CD8-positive, alpha-beta memory T cell (primary cell): ENCODE data around the gene ADGRB3. TPM values are rescaled to one million over a fixed set of nuclear protein-coding genes. Genes with fewer than 3 reads are reported as not detected.
"Not testable (repeated sequence)": the region's sequence is repeated elsewhere in the genome, so short reads cannot be mapped to it uniquely, and the experiment has no call there.

Experiments used
- CTCF ChIA-PET: fragments of 350-600 bp; sonication (Branson Sonifier 250); formaldehyde crosslinking; loops from one replicate; lab custom pipeline; 2021; ENCODE audit warnings: antibody characterized with exemption; lab: Charles Lee
- POLR2A ChIA-PET: fragments of 350-600 bp; sonication (Branson Sonifier 250); formaldehyde crosslinking; loops from one replicate; lab custom pipeline; 2021; ENCODE audit warnings: antibody characterized with exemption; lab: Charles Lee
- DNase-seq, 5 donors: peaks; one replicate each; pipeline versions ENCODE4 v3.0.0 to v3.0.0-alpha.2; 2020 to 2022; ENCODE audit warnings: mixed read lengths in 1 of 5
- H3K27ac ChIP-seq: one replicate; pipeline ENCODE4 v1.7.0; 2013; ENCODE audit warnings: low read depth, mild to moderate bottlenecking, low read length, moderate library complexity
- H3K27me3 ChIP-seq: 2 replicates; pipeline ENCODE4 v1.7.0; 2013; ENCODE audit warnings: low read length, mild to moderate bottlenecking; ENCODE audit not compliant: insufficient read depth, poor library complexity, severe bottlenecking
- H3K36me3 ChIP-seq: 2 replicates; pipeline ENCODE4 v1.7.0; 2013; ENCODE audit warnings: mild to moderate bottlenecking, low read length, moderate library complexity; ENCODE audit not compliant: insufficient read depth
- H3K4me1 ChIP-seq: 2 replicates; pipeline ENCODE4 v1.7.0; 2013; ENCODE audit warnings: mild to moderate bottlenecking, low read length, moderate library complexity; ENCODE audit not compliant: insufficient read depth
- H3K4me3 ChIP-seq: 2 replicates; pipeline ENCODE4 v1.7.0; 2013; ENCODE audit warnings: mild to moderate bottlenecking, low read length
- H3K9me3 ChIP-seq: 2 replicates; pipeline ENCODE4 v1.7.0; 2013; ENCODE audit warnings: mild to moderate bottlenecking, low read length
- H3K27ac Mint-ChIP-seq, 8 donors: one replicate each; pipeline ENCODE4 v1.8.0; 2020 to 2021; ENCODE audit warnings: mixed read lengths in 8 of 8, mild to moderate bottlenecking in 6 of 8, inconsistent platforms in 3 of 8, moderate library complexity in 3 of 8
- H3K27me3 Mint-ChIP-seq, 2 donors: one replicate each; pipeline ENCODE4 v1.8.0; 2020 to 2021; ENCODE audit warnings: mixed read lengths in 2 of 2, mild to moderate bottlenecking in 1 of 2, moderate library complexity in 1 of 2
- H3K36me3 Mint-ChIP-seq, 3 donors: one replicate each; pipeline ENCODE4 v1.8.0; 2020 to 2021; ENCODE audit warnings: mixed read lengths in 3 of 3, inconsistent platforms in 1 of 3, mild to moderate bottlenecking in 1 of 3
- H3K4me1 Mint-ChIP-seq, 3 donors: one replicate each; pipeline ENCODE4 v1.8.0; 2020 to 2021; ENCODE audit warnings: mixed read lengths in 3 of 3, inconsistent platforms in 1 of 3, mild to moderate bottlenecking in 1 of 3
- H3K4me3 Mint-ChIP-seq, 7 donors: one replicate each; pipeline ENCODE4 v1.8.0; 2020 to 2021; ENCODE audit warnings: mixed read lengths in 7 of 7, mild to moderate bottlenecking in 6 of 7, moderate library complexity in 4 of 7, inconsistent platforms in 2 of 7
- H3K9me3 Mint-ChIP-seq, 5 donors: one replicate each; pipeline ENCODE4 v1.8.0; 2020 to 2022; ENCODE audit warnings: mixed read lengths in 5 of 5, mild to moderate bottlenecking in 3 of 5, moderate library complexity in 2 of 5, inconsistent platforms in 1 of 5
- polyA plus RNA-seq: library from polyadenylated mRNA; unstranded; fragments of 300-500 nt; fragmentation: Illumina TruSeq; gene quantifications from one replicate; pipeline ENCODE4 v1.2.3, GENCODE V29; 2021
- total RNA-seq, 2 experiments: library from RNA; stranded (reverse); gene quantifications; one replicate each; pipeline ENCODE4 v1.2.3, GENCODE V29; 2021

The ADGRB3 gene
- total and polyA plus RNA-seq, 3 experiments from 2014 or later = not detected

DNA sequence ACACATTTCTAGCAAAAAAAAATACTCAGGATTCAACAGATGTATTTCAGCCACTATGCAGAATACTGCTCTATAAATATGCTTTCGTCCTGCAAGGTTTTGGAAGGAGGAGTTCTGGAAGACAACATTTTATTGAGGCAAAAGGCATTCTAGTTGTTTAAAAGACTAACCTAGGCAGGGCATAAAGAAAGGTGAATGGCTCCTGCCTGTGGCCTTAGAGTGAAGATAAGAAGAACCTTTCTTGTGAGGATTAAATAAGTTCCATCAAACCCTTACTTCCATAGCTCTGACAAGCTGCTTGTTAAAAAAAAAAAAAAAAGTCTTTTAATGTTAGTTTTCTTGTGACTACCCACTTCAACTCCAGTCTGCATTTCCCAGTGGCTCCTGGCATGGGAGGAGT, 139.8 kb downstream of the ADGRB3 start:
- Histone ChIP-seq H3K27me3 (no peaks in the 10 kb centered on the region), H3K9me3 (no peaks in the 10 kb centered on the region), H3K36me3 (no peaks in the 10 kb centered on the region), H3K4me3 (no peak overlapping the region), H3K27ac (no peak overlapping the region), H3K4me1 (no peaks in the 10 kb centered on the region)
- H3K4me1 Mint-ChIP-seq = no peaks in the 10 kb centered on the region
- no peaks in the 10 kb centered on the region for H3K27me3 Mint-ChIP-seq
- H3K27ac Mint-ChIP-seq = no peak overlapping the region
- POLR2A ChIA-PET = no interaction called here
- H3K9me3 Mint-ChIP-seq = peaks cover 2 to 6% (median 3%) of the 10 kb centered on the region in 5 donors
- CTCF ChIA-PET = interaction anchor here (0.9 kb wide), 1 partner anchor 9 kb away, joined by 4 read pairs; no protein-coding TSS in a partner anchor
- H3K36me3 Mint-ChIP-seq = no peaks in the 10 kb centered on the region
- DNase-seq = no peak
- H3K4me3 Mint-ChIP-seq = no peak overlapping the region

DNA sequence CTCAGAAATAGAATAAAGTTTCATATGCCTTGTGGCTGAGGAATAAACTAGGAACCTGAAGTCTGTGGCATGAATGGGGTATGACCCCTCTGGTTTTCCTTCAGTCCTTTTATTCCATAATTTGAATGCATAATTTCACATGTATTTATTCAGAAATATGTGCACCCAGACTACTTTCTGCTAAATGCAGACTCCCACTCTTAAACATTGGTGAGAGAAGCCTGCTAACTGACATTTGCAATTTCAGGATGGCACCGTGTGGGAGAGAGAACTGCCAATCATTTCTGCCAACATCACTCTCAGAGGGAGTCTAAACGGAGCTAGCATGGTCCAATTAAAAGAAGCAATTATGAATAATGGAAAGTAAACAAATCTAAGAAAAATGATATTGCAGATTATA, 141.3 kb downstream of the ADGRB3 start:
- ChIA-PET POLR2A (no interaction called here), CTCF (no interaction called here)
- H3K9me3 Mint-ChIP-seq = peaks cover 2 to 6% (median 3%) of the 10 kb centered on the region in 5 donors
- no peak overlapping the region for H3K27ac Mint-ChIP-seq
- H3K36me3 Mint-ChIP-seq = no peaks in the 10 kb centered on the region
- no peaks in the 10 kb centered on the region for H3K4me1 Mint-ChIP-seq
- no peak overlapping the region for H3K4me3 ChIP-seq
- no peak overlapping the region for H3K4me3 Mint-ChIP-seq
- H3K27me3 Mint-ChIP-seq = no peaks in the 10 kb centered on the region
- DNase-seq = no peak
- no peaks in the 10 kb centered on the region for H3K36me3 ChIP-seq
- H3K27me3 ChIP-seq = no peaks in the 10 kb centered on the region
- H3K27ac ChIP-seq = no peak overlapping the region
- no peaks in the 10 kb centered on the region for H3K4me1 ChIP-seq
- H3K9me3 ChIP-seq = no peaks in the 10 kb centered on the region

DNA sequence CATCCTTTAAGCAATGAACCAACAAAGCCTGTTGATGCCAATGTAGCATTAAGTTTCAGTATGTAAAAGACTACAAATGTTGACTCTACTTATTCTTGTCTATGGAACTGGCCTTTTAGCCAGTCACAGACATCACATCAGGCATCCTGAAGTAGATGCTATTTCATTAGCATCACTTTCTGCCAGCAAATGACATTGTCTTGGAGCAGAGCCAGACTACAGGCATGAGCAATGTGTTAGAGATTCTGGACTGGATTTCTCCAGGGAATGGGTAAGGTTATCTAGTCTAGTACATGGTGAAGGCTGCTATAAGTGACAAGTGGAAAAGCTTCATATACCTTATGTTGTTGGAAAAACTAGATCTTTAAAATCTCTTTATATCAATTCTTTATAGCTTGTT, 142.9 kb downstream of the ADGRB3 start:
- POLR2A ChIA-PET = no interaction called here
- no peak overlapping the region for H3K4me3 ChIP-seq
- no peak overlapping the region for H3K27ac Mint-ChIP-seq
- no peaks in the 10 kb centered on the region for H3K4me1 Mint-ChIP-seq
- H3K4me3 Mint-ChIP-seq = no peak overlapping the region
- H3K4me1 ChIP-seq = no peaks in the 10 kb centered on the region
- no peaks in the 10 kb centered on the region for H3K27me3 Mint-ChIP-seq
- H3K9me3 Mint-ChIP-seq = peaks cover 0 to 6% (median 3%) of the 10 kb centered on the region in 5 donors
- H3K9me3 ChIP-seq = no peaks in the 10 kb centered on the region
- no peak for DNase-seq
- H3K27ac ChIP-seq = no peak overlapping the region
- H3K27me3 ChIP-seq = no peaks in the 10 kb centered on the region
- no peaks in the 10 kb centered on the region for H3K36me3 Mint-ChIP-seq
- no peaks in the 10 kb centered on the region for H3K36me3 ChIP-seq
- CTCF ChIA-PET = no interaction called here

DNA sequence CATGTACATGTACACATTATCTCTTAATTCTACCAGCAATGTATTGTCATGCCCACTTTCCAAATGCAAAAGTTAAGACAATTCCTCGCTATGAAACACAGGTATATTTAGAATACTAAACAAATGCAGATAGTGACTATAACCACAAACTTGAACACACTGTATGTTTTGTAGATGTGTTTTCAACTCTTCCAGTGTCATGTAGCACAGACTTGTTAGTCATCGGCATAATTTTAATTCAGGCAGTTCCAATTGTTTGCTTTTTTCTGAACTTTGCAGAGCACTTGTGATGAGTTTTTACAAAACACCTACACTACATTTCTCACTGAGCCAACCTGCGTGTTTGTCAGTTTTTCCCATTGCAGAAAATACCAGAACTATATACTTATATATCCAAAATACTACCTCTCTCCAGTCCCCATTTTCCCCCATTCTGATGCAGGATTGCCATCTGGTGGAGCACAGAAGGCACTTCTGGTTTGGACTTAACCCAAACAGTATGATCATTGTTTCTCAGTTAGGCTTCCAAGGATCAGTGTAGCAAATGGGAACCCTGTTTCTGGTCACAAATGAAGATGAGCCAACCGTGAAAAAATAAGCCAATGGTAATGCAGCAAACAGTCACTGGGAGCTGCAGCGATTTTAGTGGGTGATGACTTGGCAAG, 143.4 kb downstream of the ADGRB3 start:
- no peaks in the 10 kb centered on the region for H3K4me1 Mint-ChIP-seq
- H3K36me3 Mint-ChIP-seq = no peaks in the 10 kb centered on the region
- H3K9me3 Mint-ChIP-seq = peaks cover 0 to 7% (median 3%) of the 10 kb centered on the region in 5 donors
- no peaks in the 10 kb centered on the region for H3K4me1 ChIP-seq
- ChIA-PET POLR2A (no interaction called here), CTCF (no interaction called here)
- H3K27me3 ChIP-seq = no peaks in the 10 kb centered on the region
- no peaks in the 10 kb centered on the region for H3K9me3 ChIP-seq
- H3K4me3 Mint-ChIP-seq = no peak overlapping the region
- no peak for DNase-seq
- no peaks in the 10 kb centered on the region for H3K27me3 Mint-ChIP-seq
- no peak overlapping the region for H3K4me3 ChIP-seq
- no peak overlapping the region for H3K27ac ChIP-seq
- no peaks in the 10 kb centered on the region for H3K36me3 ChIP-seq
- H3K27ac Mint-ChIP-seq = peak overlapping the region in 1 of 8 donors; percentile 16

DNA sequence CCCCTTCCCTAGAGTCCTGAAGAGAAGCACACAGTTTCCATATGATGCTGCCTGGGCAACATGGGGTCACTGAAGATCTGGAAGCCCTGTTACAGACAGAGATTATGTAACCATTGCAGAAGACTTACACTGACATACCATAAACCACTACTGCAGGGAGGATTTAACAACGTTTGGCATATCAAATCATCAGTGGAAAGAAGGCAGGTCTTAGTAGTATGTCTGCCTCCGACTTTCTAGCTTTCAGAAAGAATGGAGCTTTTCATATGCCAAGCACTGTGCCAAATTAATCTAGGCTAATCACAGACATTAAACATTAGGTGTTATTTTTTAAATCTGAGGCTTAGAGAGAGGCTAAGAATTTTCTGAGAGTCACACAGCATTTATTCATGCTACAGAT, 144.3 kb downstream of the ADGRB3 start:
- Mint-ChIP-seq H3K27me3 (no peaks in the 10 kb centered on the region), H3K4me3 (no peak overlapping the region), H3K27ac (no peak overlapping the region), H3K36me3 (no peaks in the 10 kb centered on the region), H3K9me3 (peaks cover 0 to 5% (median 3%) of the 10 kb centered on the region in 5 donors), H3K4me1 (no peaks in the 10 kb centered on the region)
- ChIA-PET CTCF (no interaction called here), POLR2A (no interaction called here)
- Histone ChIP-seq H3K9me3 (no peaks in the 10 kb centered on the region), H3K27ac (no peak overlapping the region), H3K4me3 (no peak overlapping the region), H3K4me1 (no peaks in the 10 kb centered on the region), H3K36me3 (no peaks in the 10 kb centered on the region), H3K27me3 (no peaks in the 10 kb centered on the region)
- no peak for DNase-seq

DNA sequence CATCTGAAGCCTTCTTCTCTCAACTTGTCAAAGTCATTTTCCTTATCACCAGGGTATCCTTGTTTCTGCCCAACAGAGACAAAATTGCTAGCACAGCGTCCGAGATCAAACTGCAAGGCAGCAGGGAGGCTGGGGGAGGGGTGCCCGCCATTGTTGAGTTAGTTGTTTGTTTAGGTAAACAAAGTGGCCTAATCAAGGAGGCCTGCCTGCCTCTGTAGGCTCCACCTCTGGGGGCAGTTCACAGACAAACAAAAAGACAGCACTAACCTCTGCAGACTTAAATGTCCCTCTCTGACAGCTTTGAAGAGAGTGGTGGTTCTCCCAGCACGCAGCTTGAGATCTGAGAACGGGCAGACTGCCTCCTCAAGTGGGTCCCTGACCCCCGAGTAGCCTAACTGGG, 155.0 kb downstream of the ADGRB3 start:
- H3K9me3 ChIP-seq, H3K27me3 Mint-ChIP-seq, H3K9me3 Mint-ChIP-seq, H3K4me3 Mint-ChIP-seq, H3K27me3 ChIP-seq, POLR2A ChIA-PET, H3K36me3 ChIP-seq, H3K4me3 ChIP-seq, H3K27ac Mint-ChIP-seq, H3K4me1 Mint-ChIP-seq, H3K27ac ChIP-seq, DNase-seq, CTCF ChIA-PET, H3K36me3 Mint-ChIP-seq, H3K4me1 ChIP-seq: not testable (repeated sequence)

DNA sequence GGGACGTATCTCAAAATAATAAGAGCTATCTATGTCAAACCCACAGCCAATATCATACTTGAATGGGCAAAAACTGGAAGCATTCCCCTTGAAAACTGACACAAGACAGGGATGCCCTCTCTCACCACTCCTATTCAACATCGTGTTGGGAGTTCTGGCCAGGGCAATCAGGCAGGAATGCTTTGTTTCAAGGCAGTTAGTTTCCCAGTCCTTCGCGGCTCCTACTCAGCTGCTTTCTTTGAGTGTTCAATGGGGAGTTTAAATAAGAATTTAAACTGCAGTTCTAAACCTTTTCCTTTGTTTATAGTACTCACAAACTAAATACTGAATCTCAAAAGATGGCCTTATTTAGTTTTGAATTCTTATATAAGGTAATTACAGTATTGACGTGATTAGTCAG, 179.9 kb downstream of the ADGRB3 start:
- H3K27me3 Mint-ChIP-seq, H3K4me1 Mint-ChIP-seq, H3K4me3 Mint-ChIP-seq, H3K27ac Mint-ChIP-seq, CTCF ChIA-PET, H3K36me3 ChIP-seq, POLR2A ChIA-PET, H3K4me1 ChIP-seq, H3K9me3 ChIP-seq, H3K4me3 ChIP-seq, H3K27me3 ChIP-seq, H3K9me3 Mint-ChIP-seq, H3K27ac ChIP-seq, DNase-seq, H3K36me3 Mint-ChIP-seq: not testable (repeated sequence)

DNA sequence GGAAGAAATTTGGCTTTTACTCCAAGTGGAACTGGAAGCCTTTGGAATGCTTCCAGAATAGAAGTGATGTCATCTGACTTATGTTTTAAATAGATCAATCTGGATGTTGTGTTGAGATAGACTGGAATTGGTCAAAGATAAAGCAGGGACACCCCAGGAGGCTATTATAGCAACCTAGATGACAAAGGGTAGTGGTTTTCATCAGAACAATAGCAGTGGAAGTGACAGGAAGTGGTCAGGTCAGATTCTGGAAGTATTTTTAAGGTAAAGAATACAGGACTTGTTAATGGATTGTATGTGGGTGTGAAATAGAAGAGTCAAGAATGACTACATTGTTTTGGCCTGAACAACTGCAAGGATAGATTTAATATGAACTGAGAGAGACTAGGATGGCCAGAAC, 191.4 kb downstream of the ADGRB3 start:
- no peaks in the 10 kb centered on the region for H3K4me1 Mint-ChIP-seq
- Histone ChIP-seq H3K36me3 (no peaks in the 10 kb centered on the region), H3K27ac (no peak overlapping the region), H3K4me1 (no peaks in the 10 kb centered on the region), H3K27me3 (no peaks in the 10 kb centered on the region), H3K9me3 (no peaks in the 10 kb centered on the region), H3K4me3 (no peak overlapping the region)
- H3K27me3 Mint-ChIP-seq = peaks cover 0 to 3% of the 10 kb centered on the region in 2 donors
- H3K36me3 Mint-ChIP-seq = no peaks in the 10 kb centered on the region
- H3K9me3 Mint-ChIP-seq = peaks cover 0 to 11% (median 3%) of the 10 kb centered on the region in 5 donors
- ChIA-PET POLR2A (no interaction called here), CTCF (no interaction called here)
- no peak overlapping the region for H3K27ac Mint-ChIP-seq
- no peak for DNase-seq
- H3K4me3 Mint-ChIP-seq = no peak overlapping the region
